HEK293 (cell line): ENCODE results near the gene PEX14.

Source experiments
- CTCF ChIA-PET: fragments of 350-600 bp; formaldehyde crosslinking; extraction: SDS; loops from one replicate; lab custom pipeline; 2021; ENCODE audit warnings: antibody characterized with exemption; lab: Yijun Ruan, JAX
- POLR2A ChIA-PET: fragments of 300-600 bp; formaldehyde crosslinking; extraction: SDS; loops from one replicate; lab custom pipeline; 2020; ENCODE audit warnings: antibody characterized with exemption, inconsistent platforms; lab: Yijun Ruan, JAX
- H3K27ac ChIP-seq: fragments of 200-500 bp; sonication (Bioruptor generic); 2 replicates; pipeline ENCODE4 v1.5.1; 2014; ENCODE audit warnings: low read depth, low read length, control low read depth, inconsistent platforms; ENCODE audit errors: extremely low read depth
- H3K36me3 ChIP-seq, 2 experiments: fragments of 200-500 bp in 1 of 2; sonication (Bioruptor generic) in 1 of 2; 1 replicate in 1 of 2; 2 replicates in 1 of 2; pipeline ENCODE4 v1.5.1; 2014 to 2017; ENCODE audit warnings: inconsistent platforms in 2 of 2, low read length in 2 of 2; ENCODE audit not compliant: control insufficient read depth in 2 of 2, insufficient read depth in 1 of 2
- H3K4me1 ChIP-seq: fragments of 200-500 bp; sonication (Bioruptor generic); 2 replicates; pipeline ENCODE4 v1.5.1; 2014; ENCODE audit warnings: mild to moderate bottlenecking, low read length, inconsistent platforms; ENCODE audit not compliant: control insufficient read depth, insufficient read depth
- H3K4me3 ChIP-seq: 2 replicates; pipeline ENCODE4 v1.5.1; 2011; ENCODE audit warnings: low read depth, mild to moderate bottlenecking, control low read depth, low read length, moderate library complexity
- H3K9me3 ChIP-seq: fragments of 200-500 bp; sonication (Bioruptor generic); 2 replicates; pipeline ENCODE4 v1.5.1; 2014; ENCODE audit warnings: low read depth, low read length, inconsistent platforms; ENCODE audit not compliant: control insufficient read depth, insufficient read depth
- FEZF1 ChIP-seq: fragments of 450-650 bp; formaldehyde crosslinking; IDR thresholded peaks from 2 replicates; pipeline ENCODE4 v1.5.1; 2016; ENCODE audit warnings: missing biosample characterization, missing genetic modification characterization
- PRDM6 ChIP-seq: fragments of 450-650 bp; formaldehyde crosslinking; IDR thresholded peaks from 2 replicates; pipeline ENCODE4 v1.5.1; 2017; ENCODE audit warnings: missing biosample characterization, missing genetic modification characterization
- SCRT2 ChIP-seq: fragments of 450-650 bp; formaldehyde crosslinking; IDR thresholded peaks from 2 replicates; pipeline ENCODE4 v1.5.1; 2016; ENCODE audit warnings: missing biosample characterization, missing genetic modification characterization
- ZBTB17 ChIP-seq: fragments of 450-650 bp; formaldehyde crosslinking; IDR thresholded peaks from 2 replicates; pipeline ENCODE4 v1.5.1; 2016; ENCODE audit warnings: missing biosample characterization, missing genetic modification characterization
- ZBTB44 ChIP-seq: fragments of 450-650 bp; IDR thresholded peaks from 2 replicates; pipeline ENCODE4 v1.5.1; 2018; ENCODE audit warnings: missing biosample characterization, mild to moderate bottlenecking, missing genetic modification characterization
- ZBTB8A ChIP-seq: fragments of 450-650 bp; formaldehyde crosslinking; IDR thresholded peaks from 2 replicates; pipeline ENCODE4 v1.5.1; 2016; ENCODE audit warnings: missing biosample characterization, missing genetic modification characterization
- ZFP3 ChIP-seq: fragments of 450-650 bp; formaldehyde crosslinking; IDR thresholded peaks from 2 replicates; pipeline ENCODE4 v1.5.1; 2016; ENCODE audit warnings: low read depth, missing biosample characterization, missing genetic modification characterization
- ZNF155 ChIP-seq: fragments of 450-650 bp; formaldehyde crosslinking; IDR thresholded peaks from 2 replicates; pipeline ENCODE4 v1.5.1; 2016; ENCODE audit warnings: missing biosample characterization, missing genetic modification characterization
- ZNF23 ChIP-seq: fragments of 450-650 bp; formaldehyde crosslinking; IDR thresholded peaks from 2 replicates; pipeline ENCODE4 v1.5.1; 2016; ENCODE audit warnings: missing biosample characterization, missing genetic modification characterization, borderline replicate concordance
- ZNF335 ChIP-seq: fragments of 450-650 bp; formaldehyde crosslinking; conservative IDR thresholded peaks from 2 replicates; pipeline ENCODE4 v1.5.1; 2016; ENCODE audit warnings: missing biosample characterization, missing genetic modification characterization
- ZNF37A ChIP-seq: fragments of 450-650 bp; IDR thresholded peaks from 2 replicates; pipeline ENCODE4 v1.5.1; 2018; ENCODE audit warnings: missing biosample characterization, missing genetic modification characterization
- ZNF433 ChIP-seq: fragments of 450-650 bp; formaldehyde crosslinking; IDR thresholded peaks from 2 replicates; pipeline ENCODE4 v1.5.1; 2016; ENCODE audit warnings: missing biosample characterization, missing genetic modification characterization, low read depth
- ZNF488 ChIP-seq: fragments of 450-650 bp; formaldehyde crosslinking; IDR thresholded peaks from 2 replicates; pipeline ENCODE4 v1.5.1; 2016; ENCODE audit warnings: missing biosample characterization, missing genetic modification characterization
- ZNF514 ChIP-seq: fragments of 450-650 bp; formaldehyde crosslinking; IDR thresholded peaks from 2 replicates; pipeline ENCODE4 v1.5.1; 2016; ENCODE audit warnings: missing biosample characterization, missing genetic modification characterization
- ZNF623 ChIP-seq: fragments of 450-650 bp; formaldehyde crosslinking; IDR thresholded peaks from 2 replicates; pipeline ENCODE4 v1.5.1; 2016; ENCODE audit warnings: missing biosample characterization, missing genetic modification characterization
- ZNF670 ChIP-seq: fragments of 450-650 bp; formaldehyde crosslinking; IDR thresholded peaks from 2 replicates; pipeline ENCODE4 v1.5.1; 2016; ENCODE audit warnings: missing biosample characterization, missing genetic modification characterization, low read depth
- ZNF747 ChIP-seq: fragments of 450-650 bp; formaldehyde crosslinking; IDR thresholded peaks from 2 replicates; pipeline ENCODE4 v1.5.1; 2016; ENCODE audit warnings: missing biosample characterization, missing genetic modification characterization
- ZSCAN23 ChIP-seq: fragments of 450-650 bp; formaldehyde crosslinking; IDR thresholded peaks from 2 replicates; pipeline ENCODE4 v1.5.1; 2016; ENCODE audit warnings: missing biosample characterization, missing genetic modification characterization
- TF ChIP-seq, protein P1 (sequence below): fragments of 450-650 bp; formaldehyde crosslinking; IDR thresholded peaks from 2 replicates; pipeline ENCODE4 v1.5.1; 2016; ENCODE audit warnings: missing biosample characterization, missing genetic modification characterization

PEX14 gene

GRCh38 chr1:10431070-10431730 is 43.5 kb upstream of the PEX14 start:
- H3K4me1 ChIP-seq: no peaks in the 10 kb centered on the region
- TF ChIP-seq ZNF335 (tag by site-specific recombination): peak; percentile 7; the same call in 1 of the 2 replicates
- peak; percentile 36 for TF ChIP-seq ZBTB8A (tag by site-specific recombination)
- no peak for TF ChIP-seq ZSCAN23 (tag by site-specific recombination)
- TF ChIP-seq ZNF623 (tag by site-specific recombination): 0 out of 2 replicates have a peak, but pooled peaks have one; percentile 2
- ChIA-PET CTCF (interaction anchor here (0.7 to 9.3 kb wide), 11 partner anchors 11 to 1793 kb away, joined by 3 to 148 read pairs (median 3); no protein-coding TSS in a partner anchor), POLR2A (interaction anchor here (0.5 to 2.8 kb wide), 6 partner anchors 10 to 68 kb away, joined by 3 to 10 read pairs (median 6); partner anchors contain the start of gene PGD)
- H3K36me3 ChIP-seq: peaks cover 0 to 27% of the 10 kb centered on the region in 2 experiments; a peak in 1 of 3 replicates
- H3K27ac ChIP-seq: peak overlapping the region; percentile 85; the same call in 1 of the 2 replicates
- no peaks in the 10 kb centered on the region for H3K9me3 ChIP-seq
- peak overlapping the region; percentile 86 for H3K4me3 ChIP-seq

- no peak overlapping the region for H3K4me3 ChIP-seq
- POLR2A ChIA-PET: no interaction called here
- CTCF ChIA-PET: interaction anchor here (0.5 to 9.3 kb wide), 3 partner anchors 32 to 62 kb away, joined by 4 to 148 read pairs (median 6); no protein-coding TSS in a partner anchor
- H3K36me3 ChIP-seq: peaks cover 0 to 27% of the 10 kb centered on the region in 2 experiments; a peak in 2 of 3 replicates
- no peaks in the 10 kb centered on the region for H3K4me1 ChIP-seq
- H3K9me3 ChIP-seq: no peaks in the 10 kb centered on the region
- H3K27ac ChIP-seq: no peak overlapping the region
- TF ChIP-seq SCRT2 (tag by site-specific recombination) (peak; percentile 58; the same call in 1 of the 2 replicates), PRDM6 (tag by site-specific recombination) (0 out of 2 replicates have a peak, but pooled peaks have one; percentile 14), FEZF1 (0 out of 2 replicates have a peak, but pooled peaks have one; percentile 8)
- TF ChIP-seq, protein P1, sequence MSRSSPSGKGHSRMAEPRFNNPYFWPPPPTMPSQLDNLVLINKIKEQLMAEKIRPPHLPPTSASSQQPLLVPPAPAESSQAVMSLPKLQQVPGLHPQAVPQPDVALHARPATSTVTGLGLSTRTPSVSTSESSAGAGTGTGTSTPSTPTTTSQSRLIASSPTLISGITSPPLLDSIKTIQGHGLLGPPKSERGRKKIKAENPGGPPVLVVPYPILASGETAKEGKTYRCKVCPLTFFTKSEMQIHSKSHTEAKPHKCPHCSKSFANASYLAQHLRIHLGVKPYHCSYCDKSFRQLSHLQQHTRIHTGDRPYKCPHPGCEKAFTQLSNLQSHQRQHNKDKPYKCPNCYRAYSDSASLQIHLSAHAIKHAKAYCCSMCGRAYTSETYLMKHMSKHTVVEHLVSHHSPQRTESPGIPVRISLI (tag by site-specific recombination): no peak
Measured at GRCh38 chr1:10432910-10433700, 41.6 kb upstream of the PEX14 start.

GRCh38 chr1:10433790-10434189 is 41.0 kb upstream of the PEX14 start:
- H3K4me3 ChIP-seq: no peak overlapping the region
- no peaks in the 10 kb centered on the region for H3K4me1 ChIP-seq
- no peaks in the 10 kb centered on the region for H3K9me3 ChIP-seq
- H3K36me3 ChIP-seq: peaks cover 0 to 27% of the 10 kb centered on the region in 2 experiments; a peak in 2 of 3 replicates
- ChIA-PET POLR2A (no interaction called here), CTCF (interaction anchor here (0.7 to 9.3 kb wide), 2 partner anchors 61 to 1245 kb away, joined by 3 to 148 read pairs; no protein-coding TSS in a partner anchor)
- no peak overlapping the region for H3K27ac ChIP-seq
- TF ChIP-seq ZNF488 (tag by site-specific recombination): no peak
- TF ChIP-seq ZNF514 (tag by site-specific recombination): no peak
- no peak for TF ChIP-seq ZBTB17
- no peak for TF ChIP-seq ZNF670 (tag by site-specific recombination)
- TF ChIP-seq ZNF433 (tag by site-specific recombination): no peak
- no peak for TF ChIP-seq ZBTB44 (tag by site-specific recombination)
- no peak for TF ChIP-seq ZNF747 (tag by site-specific recombination)
- TF ChIP-seq ZNF37A: no peak
- no peak for TF ChIP-seq ZNF155
- no peak for TF ChIP-seq ZFP3 (tag by site-specific recombination)
- no peak for TF ChIP-seq ZNF23 (tag by site-specific recombination)
